ENCODE data around the gene LRP1B.

Gene LRP1B

DNA sequence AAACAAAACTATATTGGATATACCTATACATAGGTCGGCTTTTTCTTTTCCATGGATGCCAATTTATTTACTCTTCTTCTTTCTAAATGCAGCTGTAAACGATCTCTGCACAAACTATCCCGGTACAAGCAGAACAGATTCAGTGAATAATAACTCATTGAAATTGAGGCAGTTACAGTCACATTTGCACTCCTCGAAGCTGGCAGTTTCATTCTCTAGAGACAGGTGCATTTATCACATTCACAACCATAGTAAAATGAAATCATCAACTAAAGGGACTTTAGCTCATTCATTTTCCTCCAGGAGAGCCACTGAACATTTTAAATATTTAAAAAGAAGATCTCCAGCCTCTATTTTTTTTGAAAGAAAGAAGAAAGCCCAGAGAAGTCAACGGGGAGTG lies 551.7 kb downstream of the LRP1B start:
- DNase-seq (ENCODE audit: low spot score) = no peak

DNA sequence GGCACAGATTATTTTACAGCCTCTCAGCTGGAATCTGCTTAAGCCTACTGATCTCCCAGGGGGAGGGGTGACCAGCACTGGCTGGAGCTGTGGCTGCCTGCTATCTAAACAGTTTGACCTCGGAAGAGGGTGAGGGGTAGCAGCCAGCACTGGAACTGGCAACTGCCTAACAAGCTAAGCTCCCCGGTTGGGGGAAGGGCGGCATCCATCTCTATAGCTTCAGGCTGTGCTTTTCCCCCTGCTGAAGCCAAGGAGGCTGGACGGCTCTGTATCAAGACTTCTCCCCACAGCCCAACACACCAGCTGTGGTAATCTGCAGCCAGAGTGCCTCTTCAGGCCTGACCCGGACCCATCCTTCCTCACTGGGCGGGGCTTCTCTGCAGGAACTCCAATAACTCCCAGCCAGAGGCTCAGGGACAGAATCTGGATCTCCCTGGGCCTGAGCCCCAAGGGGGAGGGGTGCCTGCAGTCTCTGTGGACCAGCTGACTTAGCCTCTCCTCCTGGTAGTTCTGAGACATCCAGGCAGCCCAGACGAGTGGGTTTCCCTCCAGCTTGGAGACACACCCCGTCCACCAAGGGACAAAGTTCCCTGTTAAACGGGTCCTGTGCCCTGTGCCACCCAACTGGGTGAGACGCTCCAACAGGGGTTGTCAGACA lies 560.2 kb downstream of the LRP1B start:
- no peak for DNase-seq (ENCODE audit: low spot score)

DNA sequence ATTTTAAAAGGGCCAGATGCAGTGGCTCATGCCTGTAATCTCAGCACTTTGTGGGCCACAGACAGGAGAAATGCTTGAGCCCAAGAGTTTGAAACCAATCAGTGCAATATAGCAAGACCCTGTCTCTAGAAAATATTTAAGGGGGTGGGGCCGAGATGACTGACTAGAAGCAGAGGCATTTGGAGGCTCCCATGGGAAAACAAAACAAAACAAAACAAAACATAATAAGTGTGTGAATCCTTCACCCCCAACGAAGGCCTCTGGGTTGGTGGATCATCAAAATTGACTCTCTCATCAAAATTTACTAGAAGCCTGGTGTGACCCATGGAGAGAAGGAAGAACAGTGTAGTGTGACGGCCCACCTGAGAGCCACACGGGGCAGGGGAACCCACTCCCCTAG lies 560.9 kb downstream of the LRP1B start:
- no peak for DNase-seq (ENCODE audit: low spot score)

DNA sequence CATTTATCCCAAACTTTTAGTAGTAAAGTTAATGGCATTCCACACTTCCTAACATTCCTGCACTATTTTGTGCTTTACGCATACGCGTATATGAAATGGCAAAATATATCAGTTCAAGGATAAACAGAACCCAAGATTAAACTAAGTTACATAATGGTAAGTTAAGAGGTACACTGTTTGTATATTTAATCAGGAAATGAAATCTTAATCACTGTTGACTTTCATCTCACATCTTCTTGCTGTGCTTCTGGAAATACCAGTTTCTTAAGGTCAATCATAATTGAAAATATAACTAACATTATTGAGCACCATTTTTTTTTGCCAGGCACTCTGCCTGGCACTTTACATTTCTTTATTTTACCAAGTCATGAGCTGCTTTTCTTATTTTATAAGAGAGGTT lies 565.2 kb downstream of the LRP1B start:
- DNase-seq (ENCODE audit: low spot score) = no peak

DNA sequence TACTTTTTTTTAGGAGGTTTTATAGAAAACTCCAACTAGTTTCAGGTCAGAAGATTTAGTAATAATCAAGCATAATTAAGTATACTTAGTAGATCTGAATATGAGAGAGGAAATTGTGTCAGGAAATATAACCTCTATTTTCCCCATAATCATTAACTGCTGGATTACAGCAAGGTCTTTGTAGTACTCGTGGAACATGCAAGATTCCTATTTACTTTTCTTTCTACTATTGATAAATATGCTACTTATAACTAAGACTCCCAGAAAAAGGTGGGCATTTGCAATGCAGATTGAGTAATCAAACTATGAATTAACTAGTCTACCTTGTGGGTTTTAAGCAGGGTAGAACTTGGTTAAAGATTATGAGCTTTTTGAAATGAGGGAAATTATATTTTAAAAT lies 570.1 kb downstream of the LRP1B start:
- no peak for DNase-seq (ENCODE audit: low spot score)

DNA sequence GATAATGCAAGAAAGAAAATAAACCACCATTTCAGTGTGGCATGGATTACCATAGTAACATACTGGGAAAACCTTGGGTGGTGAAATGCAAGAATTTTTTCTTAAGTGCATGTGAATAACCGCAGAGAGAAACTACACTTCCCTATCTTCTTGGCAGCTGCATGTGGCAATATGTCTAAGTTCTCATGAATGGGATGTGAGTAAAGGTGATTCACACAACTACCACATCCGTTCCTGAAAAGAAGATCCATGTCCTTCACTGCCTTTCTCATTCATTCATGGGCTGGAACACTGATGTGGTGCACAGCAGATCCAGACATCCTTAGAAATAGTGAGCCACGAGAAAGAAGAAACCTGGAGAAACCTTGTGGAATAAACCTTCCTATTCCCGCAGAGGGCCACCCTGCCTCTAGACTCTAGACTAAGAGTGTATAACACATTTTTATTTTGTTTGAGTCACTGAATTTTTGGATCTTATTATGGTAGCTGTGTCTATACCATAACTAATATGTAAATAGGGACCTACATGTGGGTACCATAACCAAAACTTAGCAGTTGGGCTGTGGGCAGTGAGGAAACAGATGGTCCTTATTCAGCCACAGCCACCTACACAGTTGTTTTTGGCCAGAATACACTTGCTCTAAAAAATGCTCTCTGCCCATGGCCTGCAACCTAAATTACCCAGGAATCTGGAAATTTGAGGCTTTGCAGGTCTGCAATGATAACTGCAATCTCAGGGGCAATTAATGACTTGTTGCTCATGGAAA lies 573.3 kb downstream of the LRP1B start:
- DNase-seq (ENCODE audit: low spot score) = no peak

DNA sequence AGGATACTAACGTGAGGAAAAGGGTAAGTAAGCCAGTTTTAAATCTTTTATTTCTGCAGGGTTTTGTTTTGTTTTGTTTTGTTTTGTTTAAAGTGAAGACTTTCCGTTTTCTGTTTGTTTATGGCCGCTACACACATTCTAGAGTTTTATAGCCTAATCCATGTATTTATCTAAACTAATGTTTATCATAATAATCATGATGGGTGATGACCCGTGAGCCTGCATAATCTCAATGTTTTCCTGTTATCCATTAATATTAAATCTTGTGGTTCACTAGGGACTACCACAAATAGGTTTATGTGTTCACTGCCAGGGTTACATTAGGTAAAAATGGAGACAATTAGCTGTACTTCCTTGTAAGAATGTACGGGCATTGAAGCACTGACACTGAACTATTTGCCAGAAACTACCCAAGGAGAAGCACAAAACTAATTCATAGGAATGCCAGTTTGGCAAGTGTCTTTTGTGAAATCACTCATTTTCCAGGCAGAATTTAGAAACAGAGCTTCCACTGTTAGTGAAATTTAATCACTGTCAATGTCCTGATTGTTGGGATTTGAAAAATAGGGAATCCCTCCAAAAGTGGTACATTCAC lies 574.8 kb downstream of the LRP1B start:
- DNase-seq (ENCODE audit: low spot score) = no peak

DNA sequence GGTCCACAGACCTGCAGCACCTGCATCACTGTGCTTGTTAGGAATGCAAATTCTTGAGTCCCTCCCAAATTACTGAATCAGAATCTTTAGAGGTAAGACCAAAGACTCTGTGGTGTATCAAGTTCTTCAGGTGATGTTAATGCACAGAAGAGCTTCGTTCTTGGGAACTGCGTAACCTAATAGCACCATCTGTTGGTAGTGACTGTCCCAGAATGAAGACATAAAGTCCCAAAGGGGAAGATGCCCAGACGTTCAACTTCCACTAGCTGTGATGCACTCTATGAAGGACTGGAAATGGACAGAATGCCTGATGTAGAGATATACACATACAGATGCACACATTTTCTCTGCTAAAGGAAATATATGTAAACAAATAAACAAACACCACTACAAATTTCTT lies 576.0 kb downstream of the LRP1B start:
- no peak for DNase-seq (ENCODE audit: low spot score)

DNA sequence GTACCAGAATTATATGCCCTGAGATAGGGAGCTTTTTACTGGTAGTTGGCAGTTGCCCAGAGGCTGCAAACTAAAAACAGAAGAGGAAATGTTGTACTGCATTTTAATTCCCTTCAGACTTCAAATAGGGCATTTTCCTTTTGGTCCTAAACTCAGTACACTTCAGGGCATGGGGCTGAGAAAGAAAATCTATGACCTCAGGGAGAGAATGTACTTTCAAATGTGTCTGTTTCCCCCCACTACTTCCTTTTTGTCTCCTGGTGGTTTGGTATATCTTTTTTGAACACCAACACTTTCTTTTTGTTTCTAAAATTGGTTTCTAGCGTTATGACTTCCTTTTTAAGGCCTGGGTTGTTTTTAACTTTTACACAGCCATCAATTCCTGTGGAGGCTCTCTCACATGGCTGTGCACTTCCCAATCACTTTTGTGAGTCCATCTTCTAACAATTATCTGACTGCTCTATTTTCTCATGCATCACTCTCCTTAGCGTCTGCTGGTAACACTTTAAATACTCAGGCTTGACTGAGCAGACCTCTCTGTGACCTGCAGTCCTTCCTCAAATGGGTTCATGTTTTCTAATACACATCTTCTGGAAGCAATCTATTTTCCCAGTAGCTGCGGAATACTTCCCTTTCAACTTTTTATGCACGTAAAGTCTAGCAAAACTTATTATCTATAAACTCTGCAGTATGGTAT lies 596.0 kb downstream of the LRP1B start:
- no peak for DNase-seq (ENCODE audit: low spot score)

DNA sequence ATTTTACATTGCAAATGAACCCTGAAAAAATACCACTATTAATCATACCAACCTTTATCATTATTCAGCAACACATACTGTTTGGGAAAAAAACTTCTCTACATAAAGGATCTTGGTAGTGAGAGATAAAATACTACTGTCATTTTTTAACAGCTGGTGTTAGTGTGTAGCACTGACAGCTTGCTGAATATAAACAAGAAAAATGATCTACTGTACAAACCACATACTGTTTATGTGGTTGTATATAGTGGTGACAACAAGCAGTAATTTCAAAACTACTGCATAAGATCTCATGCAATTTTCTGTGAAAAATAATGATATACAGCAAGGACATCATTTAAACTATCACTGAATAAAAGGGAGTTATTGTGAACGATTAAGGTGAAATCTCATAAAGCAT lies 601.2 kb downstream of the LRP1B start:
- DNase-seq (ENCODE audit: low spot score) = no peak

DNA sequence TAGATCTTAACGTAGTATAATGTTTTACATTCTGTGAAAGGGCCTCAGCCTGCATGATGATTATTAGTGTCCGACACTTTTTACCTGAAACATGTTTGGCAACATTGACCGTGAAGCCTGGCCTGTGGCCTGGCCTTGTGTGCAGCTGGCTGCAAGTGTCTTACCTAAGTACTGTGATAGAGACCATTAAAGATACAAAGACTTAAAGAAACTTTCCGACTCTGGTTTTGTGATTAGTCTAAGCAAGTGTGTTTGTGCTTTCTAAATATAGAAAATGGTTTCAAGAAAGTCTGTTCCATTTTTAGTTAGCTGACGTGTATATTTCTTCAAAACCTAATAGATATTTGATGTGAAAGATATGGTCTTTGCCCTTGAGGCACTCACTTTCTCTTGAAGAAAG lies 601.8 kb downstream of the LRP1B start:
- no peak for DNase-seq (ENCODE audit: low spot score)

DNA sequence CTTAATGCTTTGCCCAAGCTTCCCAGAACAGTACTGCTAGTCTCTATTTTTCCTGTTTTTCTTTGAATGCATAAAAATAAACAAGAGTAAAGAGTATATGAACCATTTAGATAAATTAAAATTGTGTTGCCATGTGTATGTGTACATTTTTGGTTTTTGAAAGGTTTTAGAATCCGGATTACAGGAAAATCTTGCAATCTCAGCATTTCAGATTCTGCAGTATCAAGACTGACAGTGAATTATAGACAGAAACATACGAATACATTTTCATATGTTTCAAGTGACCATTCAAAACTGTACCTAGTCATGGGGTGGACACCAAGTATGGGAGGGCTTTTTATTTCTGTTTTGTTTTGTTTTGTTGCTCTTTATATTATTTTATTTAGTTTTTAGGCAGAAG lies 604.1 kb downstream of the LRP1B start:
- no peak for DNase-seq (ENCODE audit: low spot score)

DNA sequence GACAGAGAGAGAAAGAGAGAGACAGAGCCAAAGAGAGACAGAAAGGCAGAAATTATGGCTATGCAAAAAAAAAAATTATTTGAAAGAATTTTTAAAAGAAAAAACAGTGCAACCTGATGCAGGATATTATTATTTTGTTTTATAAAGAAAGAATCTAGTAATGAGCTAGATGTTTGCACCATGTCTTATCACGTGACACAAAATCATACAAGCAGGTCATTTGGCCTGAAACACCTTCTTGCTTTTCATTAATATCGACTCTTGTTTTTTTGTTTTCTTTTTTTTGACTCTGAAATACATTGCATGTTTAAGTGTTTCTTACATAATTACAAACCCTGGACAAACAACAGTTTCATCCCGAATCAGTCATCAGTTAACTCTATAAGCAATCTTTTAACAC lies 606.0 kb downstream of the LRP1B start:
- DNase-seq (ENCODE audit: low spot score) = no peak

DNA sequence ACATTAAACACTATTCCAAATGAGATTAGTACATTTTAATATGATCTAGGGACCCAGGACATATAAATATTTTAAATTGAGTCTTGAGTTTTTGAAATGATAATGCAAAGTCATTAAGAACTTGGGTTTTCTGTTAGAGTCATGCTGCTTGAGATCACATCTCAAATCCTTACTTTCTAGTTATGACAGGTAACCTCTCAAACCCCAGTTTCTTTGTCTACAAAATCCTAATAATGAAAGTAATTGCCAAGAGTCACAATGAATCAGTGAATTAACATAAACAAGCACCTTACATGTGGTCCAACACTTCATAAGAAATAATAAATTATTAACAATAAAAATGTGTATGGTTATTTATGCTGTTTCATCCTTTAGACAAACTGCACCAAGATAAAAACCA lies 607.6 kb downstream of the LRP1B start:
- DNase-seq (ENCODE audit: low spot score) = no peak

DNA sequence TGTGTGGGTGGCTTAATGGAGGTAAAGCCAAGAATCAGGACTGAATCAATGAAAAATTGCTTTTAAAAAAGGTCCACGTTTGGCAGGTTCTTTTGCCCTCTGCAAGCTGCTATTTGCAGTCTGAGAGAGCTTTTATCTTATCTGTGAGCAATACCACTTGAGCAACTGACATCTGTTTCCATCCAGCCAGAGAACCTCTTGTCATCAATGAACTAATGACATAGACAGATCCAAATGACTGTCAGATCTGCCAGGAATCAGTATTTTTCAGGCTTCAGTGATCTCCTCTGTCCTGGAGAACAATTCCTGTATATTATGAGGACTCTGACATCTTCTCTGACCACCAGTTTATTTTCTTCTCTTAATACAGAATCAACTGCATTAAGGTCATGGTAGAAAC lies 608.1 kb downstream of the LRP1B start:
- DNase-seq (ENCODE audit: low spot score) = no peak

DNA sequence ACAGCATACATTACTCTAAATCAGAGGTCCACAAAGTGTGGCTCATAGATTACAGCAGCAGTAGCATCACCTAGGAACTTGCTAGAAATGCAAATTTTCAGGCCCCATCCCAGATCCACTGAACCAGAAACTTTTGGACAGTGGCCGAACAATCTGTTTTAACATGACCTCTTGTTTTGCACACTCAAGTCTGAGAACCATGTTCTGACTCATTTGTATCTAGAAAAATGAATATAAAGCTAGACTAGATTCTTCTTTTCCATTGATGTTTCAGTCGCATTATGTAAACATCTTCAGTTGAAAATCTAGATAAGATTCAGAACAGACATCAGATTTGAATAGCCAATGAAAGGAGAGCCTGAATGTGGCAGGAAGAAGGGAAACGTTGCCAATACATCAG lies 608.8 kb downstream of the LRP1B start:
- DNase-seq (ENCODE audit: low spot score) = no peak

DNA sequence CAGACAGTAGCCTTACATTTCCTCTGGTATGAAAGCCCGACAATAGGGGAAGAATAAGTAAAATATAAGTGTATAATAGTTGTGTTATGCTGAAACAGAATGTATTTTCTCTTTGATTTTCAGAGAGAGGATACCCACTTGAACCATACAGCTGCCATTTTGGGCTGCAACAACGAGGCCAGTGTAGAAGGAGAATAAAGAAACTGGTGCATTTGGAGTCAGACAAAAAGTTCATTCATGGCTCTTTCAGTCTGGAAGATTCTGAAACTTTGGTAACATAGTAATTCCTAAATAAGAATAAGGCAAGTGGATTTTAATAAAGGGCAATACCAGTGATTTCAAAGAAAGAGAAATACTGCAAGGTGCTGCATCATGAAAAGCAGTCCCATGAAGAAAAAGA lies 610.9 kb downstream of the LRP1B start:
- DNase-seq (ENCODE audit: low spot score) = no peak

DNA sequence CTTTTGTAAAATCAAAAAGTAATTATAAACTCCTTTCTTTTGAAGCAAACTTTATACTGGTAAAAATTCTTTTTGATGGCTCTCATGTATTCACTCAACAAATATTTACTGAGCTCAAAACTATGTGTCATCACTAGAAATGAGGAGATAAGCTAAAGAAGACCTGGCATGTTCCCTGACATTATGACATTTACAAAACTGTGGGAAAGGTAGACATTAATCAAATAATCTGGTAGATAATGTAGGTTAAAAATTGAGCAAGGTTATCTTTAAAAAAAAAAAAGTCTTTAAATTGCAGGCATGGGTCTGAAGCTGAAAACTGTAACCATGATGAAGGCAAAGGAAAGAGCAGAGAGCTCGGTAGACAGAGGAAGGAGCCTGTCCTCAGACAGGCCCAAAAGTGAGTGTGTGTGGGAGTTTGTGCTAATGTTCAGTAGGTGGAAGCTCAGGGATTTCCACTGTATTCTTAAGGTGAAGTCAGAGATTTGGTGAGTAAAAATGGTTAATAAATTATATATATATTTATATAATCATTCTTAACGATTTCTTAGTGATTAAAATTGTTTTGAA lies 612.9 kb downstream of the LRP1B start:
- no peak for DNase-seq (ENCODE audit: low spot score)

DNA sequence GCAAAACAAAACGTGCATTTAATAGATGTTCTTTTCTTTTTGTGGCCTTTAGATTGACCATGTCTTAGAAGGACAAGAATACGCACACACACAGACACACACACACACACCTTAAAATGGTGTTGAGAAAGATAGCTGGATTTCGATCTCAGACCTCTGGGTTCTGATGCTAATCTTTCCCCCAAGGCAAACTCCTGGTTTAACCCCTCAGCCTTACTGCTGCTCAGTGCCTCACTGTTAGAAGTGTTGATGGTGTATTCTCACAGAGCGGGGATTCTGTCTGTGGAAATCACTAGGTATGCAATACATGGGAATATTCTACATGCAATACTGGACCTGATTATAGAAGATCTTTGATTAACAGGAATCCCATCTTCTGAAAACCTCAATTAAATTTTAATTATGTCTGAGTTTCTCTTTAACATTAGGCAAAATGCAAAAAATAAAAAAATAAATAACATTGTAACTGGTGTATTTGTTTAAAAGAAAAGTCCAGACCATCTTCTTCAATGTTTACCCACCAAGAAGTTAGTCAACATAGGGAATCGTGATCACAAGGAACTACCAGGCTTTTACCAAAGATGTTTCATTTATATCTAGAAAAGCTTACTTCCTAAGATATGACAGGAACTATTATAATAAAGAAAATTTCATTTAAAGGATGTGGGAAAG lies 613.5 kb downstream of the LRP1B start:
- DNase-seq (ENCODE audit: low spot score) = no peak

DNA sequence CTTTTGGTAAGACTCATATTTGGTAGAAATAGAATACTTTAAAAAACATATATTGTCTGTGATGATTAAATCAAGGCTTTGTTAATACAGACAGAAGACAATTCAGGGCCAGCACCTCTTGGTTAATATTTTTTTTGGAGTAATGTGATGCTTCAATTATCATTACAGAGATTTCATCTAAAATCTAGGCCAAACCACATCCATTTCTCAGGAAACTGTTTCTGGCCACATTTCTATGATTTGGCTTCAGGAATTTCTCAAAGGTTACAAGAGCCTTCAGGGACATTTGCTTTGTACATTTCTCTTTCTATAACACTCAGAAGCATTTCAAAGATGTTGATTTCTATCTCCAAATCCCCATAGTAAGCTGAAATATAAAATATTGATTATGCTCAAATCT lies 614.9 kb downstream of the LRP1B start:
- no peak for DNase-seq (ENCODE audit: low spot score)

DNA sequence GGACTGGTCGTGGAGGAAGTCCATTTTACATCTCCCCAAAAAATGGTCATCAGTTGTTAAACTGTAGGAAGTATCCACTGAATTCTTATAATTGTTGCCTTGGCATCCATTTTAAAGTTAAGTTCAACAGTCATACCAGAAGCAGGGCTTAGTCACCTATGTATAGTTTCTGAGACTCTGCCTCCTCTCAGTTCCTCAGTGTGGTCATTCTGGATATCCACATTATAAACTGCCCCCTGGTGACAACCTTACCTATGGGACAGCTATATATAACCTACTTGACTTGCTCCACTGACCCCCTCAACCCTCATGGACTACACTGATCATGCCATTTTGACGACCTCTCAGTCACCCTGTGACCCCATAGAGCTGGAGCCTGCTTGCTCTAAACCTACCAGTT lies 617.0 kb downstream of the LRP1B start:
- no peak for DNase-seq (ENCODE audit: low spot score)

All from CD4-positive, alpha-beta T cell treated with Interleukin-2 at 100 ng/mL for 4 hours (primary cell).